Progenitor cell of endocrine pancreas (in vitro differentiated cells): ENCODE measurements around the gene SPOCK1. TPM values are rescaled to one million over a fixed set of nuclear protein-coding genes. Genes with fewer than 3 reads are reported as not detected.

ENCODE experiments used
- DNase-seq: peaks from one replicate; pipeline ENCODE4 v3.0.0; 2021; ENCODE audit warnings: low spot score; ENCODE audit not compliant: unreplicated experiment
- H3K27ac Mint-ChIP-seq: 2 replicates; pipeline ENCODE4 v1.8.0; 2021; ENCODE audit warnings: mild to moderate bottlenecking, moderate library complexity, mixed read lengths
- H3K27me3 Mint-ChIP-seq: 2 replicates; pipeline ENCODE4 v1.8.0; 2021; ENCODE audit warnings: mixed read lengths
- H3K36me3 Mint-ChIP-seq: 2 replicates; pipeline ENCODE4 v1.8.0; 2022; ENCODE audit warnings: mixed read lengths; ENCODE audit not compliant: insufficient read depth
- H3K4me1 Mint-ChIP-seq: 2 replicates; pipeline ENCODE4 v1.8.0; 2021; ENCODE audit warnings: low read depth, mixed read lengths
- H3K4me3 Mint-ChIP-seq: 2 replicates; pipeline ENCODE4 v1.8.0; 2021; ENCODE audit warnings: low read depth, mild to moderate bottlenecking, moderate library complexity, mixed read lengths
- H3K9me3 Mint-ChIP-seq: 2 replicates; pipeline ENCODE4 v1.8.0; 2021; ENCODE audit warnings: low read depth, mixed read lengths
- total RNA-seq: library from RNA; stranded (reverse); gene quantifications from 2 replicates; pipeline ENCODE4 v1.2.1, GENCODE V29; 2021
- TF ChIP-seq, protein P1 (sequence below): fragments of 200-600 bp; sonication (generic); IDR thresholded peaks from one replicate; pipeline ENCODE4 v1.5.0; 2021; ENCODE audit warnings: antibody characterized with exemption, mild to moderate bottlenecking; ENCODE audit not compliant: unreplicated experiment

Gene SPOCK1
- total RNA-seq, 1 donor from 2014 or later: 41.4 TPM

DNA sequence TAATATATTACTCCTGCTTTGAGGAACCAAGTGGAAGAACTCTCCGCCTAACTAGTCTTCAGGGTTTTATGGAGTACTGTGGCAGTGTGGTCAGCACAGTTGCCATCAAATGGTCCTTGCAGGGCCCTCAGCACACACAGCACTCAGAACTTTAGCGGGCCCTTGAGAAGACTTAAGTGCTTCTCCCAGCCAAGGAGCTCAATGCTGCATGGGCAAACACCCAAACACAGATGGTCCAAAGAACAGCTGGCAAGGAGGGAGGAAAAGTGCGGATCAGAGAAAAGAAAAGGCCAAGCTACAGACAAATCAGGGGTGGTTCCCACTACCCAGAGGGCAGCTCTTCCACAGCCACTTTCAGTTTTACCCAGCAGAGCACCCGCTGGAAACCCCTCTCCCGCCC lies 98.6 kb downstream of the SPOCK1 start:
- Mint-ChIP-seq H3K9me3 (no peaks in the 10 kb centered on the region), H3K27me3 (peaks cover 8% of the 10 kb centered on the region), H3K27ac (no peak overlapping the region), H3K4me1 (peaks cover 1% of the 10 kb centered on the region), H3K4me3 (no peak overlapping the region), H3K36me3 (no peaks in the 10 kb centered on the region)
- TF ChIP-seq, protein P1, sequence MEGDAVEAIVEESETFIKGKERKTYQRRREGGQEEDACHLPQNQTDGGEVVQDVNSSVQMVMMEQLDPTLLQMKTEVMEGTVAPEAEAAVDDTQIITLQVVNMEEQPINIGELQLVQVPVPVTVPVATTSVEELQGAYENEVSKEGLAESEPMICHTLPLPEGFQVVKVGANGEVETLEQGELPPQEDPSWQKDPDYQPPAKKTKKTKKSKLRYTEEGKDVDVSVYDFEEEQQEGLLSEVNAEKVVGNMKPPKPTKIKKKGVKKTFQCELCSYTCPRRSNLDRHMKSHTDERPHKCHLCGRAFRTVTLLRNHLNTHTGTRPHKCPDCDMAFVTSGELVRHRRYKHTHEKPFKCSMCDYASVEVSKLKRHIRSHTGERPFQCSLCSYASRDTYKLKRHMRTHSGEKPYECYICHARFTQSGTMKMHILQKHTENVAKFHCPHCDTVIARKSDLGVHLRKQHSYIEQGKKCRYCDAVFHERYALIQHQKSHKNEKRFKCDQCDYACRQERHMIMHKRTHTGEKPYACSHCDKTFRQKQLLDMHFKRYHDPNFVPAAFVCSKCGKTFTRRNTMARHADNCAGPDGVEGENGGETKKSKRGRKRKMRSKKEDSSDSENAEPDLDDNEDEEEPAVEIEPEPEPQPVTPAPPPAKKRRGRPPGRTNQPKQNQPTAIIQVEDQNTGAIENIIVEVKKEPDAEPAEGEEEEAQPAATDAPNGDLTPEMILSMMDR: no peak
- DNase-seq: no peak

DNA sequence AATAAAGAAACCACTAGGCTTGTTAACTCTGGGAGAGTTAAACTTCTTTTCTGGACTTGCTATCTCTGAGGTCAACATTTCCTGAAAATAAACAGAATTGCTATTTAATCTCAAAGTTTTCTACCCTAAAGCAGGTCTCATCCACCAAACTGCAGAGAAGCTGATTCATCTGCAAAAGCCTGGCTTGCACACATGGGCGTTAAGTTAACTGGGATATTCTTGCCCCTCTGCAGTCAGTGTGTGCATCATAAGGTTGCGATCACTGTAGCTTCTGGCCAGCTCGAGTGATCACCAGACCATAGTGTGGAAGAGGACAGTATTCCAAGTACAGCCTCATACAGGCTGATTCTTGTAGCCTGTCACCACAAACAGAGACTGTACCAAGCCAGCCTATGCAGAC lies 99.2 kb downstream of the SPOCK1 start:
- Mint-ChIP-seq H3K27me3 (peaks cover 10% of the 10 kb centered on the region), H3K36me3 (no peaks in the 10 kb centered on the region), H3K4me1 (peaks cover 1% of the 10 kb centered on the region), H3K4me3 (no peak overlapping the region), H3K9me3 (no peaks in the 10 kb centered on the region), H3K27ac (no peak overlapping the region)
- TF ChIP-seq, protein P1: no peak
- no peak for DNase-seq

DNA sequence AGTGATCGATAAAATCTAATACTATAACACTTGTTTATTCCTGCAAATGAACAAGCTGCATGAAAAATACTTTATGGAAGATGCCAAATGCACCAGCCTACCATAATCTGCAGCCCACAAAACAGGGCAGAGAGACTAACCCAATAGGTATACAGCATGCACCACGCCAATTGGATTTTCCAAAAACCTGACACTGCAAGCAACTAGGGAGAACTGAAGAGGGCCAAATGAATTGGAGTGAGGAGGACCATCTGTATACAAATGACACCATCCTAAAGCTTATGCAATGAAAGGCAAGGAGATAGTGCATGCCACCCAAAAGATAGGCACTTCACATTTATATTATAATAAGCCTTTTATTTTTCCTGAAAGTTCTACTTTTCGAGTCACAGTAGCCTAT lies 100.4 kb downstream of the SPOCK1 start:
- no peak overlapping the region for H3K27ac Mint-ChIP-seq
- H3K4me3 Mint-ChIP-seq: no peak overlapping the region
- H3K36me3 Mint-ChIP-seq: no peaks in the 10 kb centered on the region
- H3K9me3 Mint-ChIP-seq: no peaks in the 10 kb centered on the region
- TF ChIP-seq, protein P1: no peak
- H3K27me3 Mint-ChIP-seq: peaks cover 10% of the 10 kb centered on the region
- no peak for DNase-seq
- H3K4me1 Mint-ChIP-seq: peaks cover 1% of the 10 kb centered on the region

DNA sequence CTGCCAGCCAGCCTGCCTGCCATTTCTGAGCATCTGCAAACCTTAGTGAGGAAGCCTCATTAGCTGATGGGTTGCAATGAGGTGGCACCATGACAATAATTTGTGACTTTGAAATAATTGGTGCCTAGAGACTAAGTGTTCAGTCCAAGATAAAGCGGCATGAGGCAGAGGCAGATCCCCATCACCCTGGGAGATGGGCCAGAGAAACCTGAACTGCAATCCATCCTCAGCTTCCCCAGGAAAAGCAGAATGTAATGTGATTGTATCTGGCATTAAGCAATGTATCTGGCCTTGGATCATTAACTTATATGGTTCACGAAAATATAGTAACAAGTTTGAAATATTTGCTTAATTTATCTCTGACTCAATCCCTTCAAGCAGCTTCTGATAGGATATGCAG lies 101.0 kb downstream of the SPOCK1 start:
- Mint-ChIP-seq H3K4me3 (no peak overlapping the region), H3K27me3 (peaks cover 10% of the 10 kb centered on the region), H3K27ac (no peak overlapping the region), H3K9me3 (no peaks in the 10 kb centered on the region), H3K4me1 (no peaks in the 10 kb centered on the region), H3K36me3 (no peaks in the 10 kb centered on the region)
- TF ChIP-seq, protein P1: no peak
- DNase-seq: no peak

DNA sequence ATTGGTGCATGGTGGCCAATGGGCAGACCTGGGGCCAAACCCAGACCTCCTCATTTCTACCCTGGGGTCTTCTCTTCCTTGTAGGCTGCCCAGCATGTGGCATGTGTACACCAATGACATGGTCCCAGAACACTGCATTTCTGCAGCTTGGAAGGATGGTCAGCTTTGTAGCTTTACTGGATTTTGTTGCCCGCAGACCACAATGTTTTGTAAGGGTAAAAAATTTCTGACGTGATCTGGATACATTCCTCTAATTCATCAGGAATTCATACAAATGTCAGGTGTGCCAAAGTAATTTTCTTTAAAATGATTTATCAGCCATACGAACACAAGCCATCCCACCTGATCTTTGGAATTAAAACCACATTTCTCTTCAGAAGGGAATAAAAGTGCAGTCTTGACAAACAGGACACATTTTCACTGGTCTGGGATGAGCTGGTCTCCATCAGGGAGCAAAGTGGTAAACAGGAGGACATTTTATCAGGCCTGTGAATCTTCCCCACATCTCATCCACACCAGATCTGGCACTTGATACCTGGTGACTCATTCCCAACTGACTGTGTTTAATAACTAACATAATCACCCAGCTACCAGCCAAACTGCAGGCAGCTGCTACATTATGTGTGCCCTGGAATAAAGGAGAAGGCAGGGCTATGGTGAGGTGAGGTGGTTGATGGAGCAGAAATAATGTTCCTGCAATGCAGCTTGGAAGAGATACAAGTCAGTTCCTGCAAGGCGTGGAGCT lies 103.9 kb downstream of the SPOCK1 start:
- Mint-ChIP-seq H3K27ac (no peak overlapping the region), H3K9me3 (no peaks in the 10 kb centered on the region), H3K36me3 (no peaks in the 10 kb centered on the region), H3K4me3 (no peak overlapping the region), H3K4me1 (no peaks in the 10 kb centered on the region), H3K27me3 (peaks cover 20% of the 10 kb centered on the region)
- TF ChIP-seq, protein P1: no peak
- DNase-seq: no peak
